Naive thymus-derived CD4-positive, alpha-beta T cell (primary cell): ENCODE measurements around the gene GABRR3. TPM values are rescaled to one million over a fixed set of nuclear protein-coding genes. Genes with fewer than 3 reads are reported as not detected.

Experiments
- ATAC-seq: fragments of 150-1000 bp; cut with Tn5 transposase; 2 replicates; pipeline ENCODE4 v1.10.0; 2021; ENCODE audit warnings: mild to moderate bottlenecking, moderate library complexity
- CTCF ChIA-PET: fragments of 350-600 bp; sonication (Branson Sonifier 250); formaldehyde crosslinking; loops from one replicate; lab custom pipeline; 2021; ENCODE audit warnings: antibody characterized with exemption; lab: Charles Lee
- POLR2A ChIA-PET: fragments of 350-600 bp; sonication (Branson Sonifier 250); formaldehyde crosslinking; loops from one replicate; lab custom pipeline; 2021; ENCODE audit warnings: antibody characterized with exemption, inconsistent platforms; lab: Charles Lee
- DNase-seq, 9 donors: peaks; one replicate each; pipeline versions ENCODE4 v3.0.0 to v3.0.0-alpha.2; 2020 to 2022; ENCODE audit warnings: mixed read lengths in 1 of 9
- H3K27ac ChIP-seq: one replicate; pipeline ENCODE4 v1.7.0; 2013; ENCODE audit warnings: mild to moderate bottlenecking, low read depth, low read length, moderate library complexity
- H3K27me3 ChIP-seq, 2 donors: one replicate each; pipeline ENCODE4 v1.7.0; 2013; ENCODE audit warnings: low read length in 2 of 2, mild to moderate bottlenecking in 2 of 2, moderate library complexity in 2 of 2; ENCODE audit not compliant: control insufficient read depth in 2 of 2, insufficient read depth in 2 of 2
- H3K36me3 ChIP-seq, 3 experiments: 1 replicate in 2 of 3; 2 replicates in 1 of 3; pipeline ENCODE4 v1.7.0; 2013; ENCODE audit warnings: low read length in 3 of 3, mild to moderate bottlenecking in 3 of 3, moderate library complexity in 1 of 3; ENCODE audit not compliant: insufficient read depth in 3 of 3, control insufficient read depth in 2 of 3
- H3K4me1 ChIP-seq, 2 donors: one replicate each; pipeline ENCODE4 v1.7.0; 2013; ENCODE audit warnings: low read length in 2 of 2, mild to moderate bottlenecking in 2 of 2, moderate library complexity in 1 of 2; ENCODE audit not compliant: control insufficient read depth in 2 of 2, insufficient read depth in 2 of 2
- H3K4me3 ChIP-seq: 2 replicates; pipeline ENCODE4 v1.7.0; 2013; ENCODE audit warnings: mild to moderate bottlenecking, low read length
- H3K9me3 ChIP-seq, 3 experiments: 1 replicate in 2 of 3; 2 replicates in 1 of 3; pipeline ENCODE4 v1.7.0; 2013; ENCODE audit warnings: low read length in 3 of 3; ENCODE audit not compliant: control insufficient read depth in 2 of 3
- H3K27ac Mint-ChIP-seq, 9 donors: one replicate each; pipeline ENCODE4 v1.8.0; 2020 to 2022; ENCODE audit warnings: mixed read lengths in 9 of 9, mild to moderate bottlenecking in 8 of 9, moderate library complexity in 5 of 9, inconsistent platforms in 2 of 9
- H3K27me3 Mint-ChIP-seq, 5 donors: one replicate each; pipeline ENCODE4 v1.8.0; 2021 to 2022; ENCODE audit warnings: mixed read lengths in 5 of 5, mild to moderate bottlenecking in 1 of 5
- H3K36me3 Mint-ChIP-seq, 5 donors: one replicate each; pipeline ENCODE4 v1.8.0; 2020 to 2022; ENCODE audit warnings: mixed read lengths in 5 of 5, mild to moderate bottlenecking in 3 of 5, inconsistent platforms in 1 of 5
- H3K4me1 Mint-ChIP-seq, 7 donors: one replicate each; pipeline ENCODE4 v1.8.0; 2020 to 2022; ENCODE audit warnings: mixed read lengths in 7 of 7, mild to moderate bottlenecking in 3 of 7, inconsistent platforms in 1 of 7
- H3K4me3 Mint-ChIP-seq, 10 donors: one replicate each; pipeline ENCODE4 v1.8.0; 2020 to 2022; ENCODE audit warnings: mild to moderate bottlenecking in 10 of 10, mixed read lengths in 10 of 10, moderate library complexity in 6 of 10, inconsistent platforms in 2 of 10
- H3K9me3 Mint-ChIP-seq, 11 donors: one replicate each; pipeline ENCODE4 v1.8.0; 2020 to 2022; ENCODE audit warnings: mixed read lengths in 11 of 11, mild to moderate bottlenecking in 4 of 11, inconsistent platforms in 1 of 11, moderate library complexity in 1 of 11
- intact Hi-C, 2 donors: fragments of 100-400 bp; cut with micrococcal nuclease; formaldehyde crosslinking; loops; one replicate each; pipeline ENCODE4 v1.15.1; 2023
- polyA plus RNA-seq, 2 donors: library from polyadenylated mRNA; unstranded; fragments of 300-500 nt; fragmentation: Illumina TruSeq; gene quantifications; one replicate each; pipeline ENCODE4 v1.2.3, GENCODE V29; 2021
- total RNA-seq, 6 experiments: library from RNA in 5 of 6; stranded (reverse) in 5 of 6; gene quantifications; 1 replicate in 5 of 6; 2 replicates in 1 of 6; pipeline ENCODE4 v1.2.3 and lab custom pipeline; 2021 to 2026

GABRR3 gene
- total and polyA plus RNA-seq, 7 experiments from 2014 or later, result not detected

GRCh38 chr3:98034486-98034885 is 629 bp downstream of the GABRR3 start:
- no peaks in the 10 kb centered on the region for H3K9me3 Mint-ChIP-seq
- intact Hi-C loops, result no loop called here
- no peak overlapping the region for H3K27ac Mint-ChIP-seq
- DNase-seq (no peak), ATAC-seq (no peak)
- ChIA-PET CTCF (interaction anchor here (0.6 to 0.7 kb wide), 2 partner anchors 11 to 91 kb away, joined by 3 read pairs; no protein-coding TSS in a partner anchor), POLR2A (no interaction called here)
- Histone ChIP-seq H3K27me3 (peaks cover 0 to 3% of the 10 kb centered on the region in 2 donors), H3K4me1 (peaks cover 0 to 3% of the 10 kb centered on the region in 2 donors), H3K4me3 (no peak overlapping the region), H3K36me3 (no peaks in the 10 kb centered on the region), H3K27ac (no peak overlapping the region), H3K9me3 (no peaks in the 10 kb centered on the region)
- peaks cover 0 to 2% (median 0%) of the 10 kb centered on the region in 5 donors for H3K36me3 Mint-ChIP-seq
- peaks cover 0 to 23% (median 4%) of the 10 kb centered on the region in 7 donors for H3K4me1 Mint-ChIP-seq
- peaks cover 0 to 12% (median 4%) of the 10 kb centered on the region in 5 donors for H3K27me3 Mint-ChIP-seq
- no peak overlapping the region for H3K4me3 Mint-ChIP-seq

DNA sequence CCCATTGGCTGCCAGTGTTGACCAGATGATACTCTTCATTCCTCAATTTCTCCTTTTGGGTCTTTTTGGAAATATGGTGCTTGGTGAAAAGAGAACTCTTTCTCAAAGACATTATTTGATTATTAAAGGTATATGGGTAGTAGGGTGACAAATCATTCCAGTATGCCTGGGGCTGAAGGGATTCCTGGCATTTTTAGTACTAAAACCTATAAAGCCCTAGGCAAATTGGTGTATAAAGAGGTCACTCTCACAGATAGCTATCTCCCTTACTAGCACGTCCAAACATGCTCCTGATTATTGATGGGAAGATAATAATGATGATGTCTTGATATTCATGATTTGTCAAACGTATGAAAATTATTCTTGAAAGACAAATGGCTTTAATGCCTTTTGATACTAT is 1.1 kb downstream of the GABRR3 start:
- Mint-ChIP-seq H3K4me3 (no peak overlapping the region), H3K27me3 (peaks cover 0 to 12% (median 4%) of the 10 kb centered on the region in 5 donors), H3K36me3 (peaks cover 0 to 6% (median 0%) of the 10 kb centered on the region in 5 donors), H3K27ac (no peak overlapping the region), H3K4me1 (peaks cover 4 to 23% (median 8%) of the 10 kb centered on the region in 7 donors), H3K9me3 (peaks cover 0 to 1% (median 0%) of the 10 kb centered on the region in 11 donors)
- intact Hi-C loops, result no loop called here
- DNase-seq, result no peak
- H3K9me3 ChIP-seq, result no peaks in the 10 kb centered on the region
- H3K4me1 ChIP-seq, result peaks cover 0 to 7% of the 10 kb centered on the region in 2 donors
- peaks cover 0 to 3% of the 10 kb centered on the region in 2 donors for H3K27me3 ChIP-seq
- no peaks in the 10 kb centered on the region for H3K36me3 ChIP-seq
- H3K4me3 ChIP-seq, result no peak overlapping the region
- H3K27ac ChIP-seq, result no peak overlapping the region
- ATAC-seq, result no peak
- ChIA-PET POLR2A (no interaction called here), CTCF (interaction anchor here (0.6 to 0.7 kb wide), 3 partner anchors 11 to 91 kb away, joined by 3 read pairs; no protein-coding TSS in a partner anchor)

GRCh38 chr3:98032904-98033303 is 2.2 kb downstream of the GABRR3 start:
- CTCF ChIA-PET, result no interaction called here
- Histone ChIP-seq H3K36me3 (no peaks in the 10 kb centered on the region), H3K27me3 (peaks cover 0 to 3% of the 10 kb centered on the region in 2 donors), H3K4me3 (no peak overlapping the region), H3K9me3 (no peaks in the 10 kb centered on the region), H3K27ac (no peak overlapping the region), H3K4me1 (peaks cover 0 to 15% of the 10 kb centered on the region in 2 donors)
- H3K27me3 Mint-ChIP-seq, result peaks cover 0 to 12% (median 4%) of the 10 kb centered on the region in 5 donors
- intact Hi-C loops, result no loop called here
- H3K4me1 Mint-ChIP-seq, result peaks cover 12 to 22% (median 17%) of the 10 kb centered on the region in 7 donors
- H3K4me3 Mint-ChIP-seq, result no peak overlapping the region
- H3K9me3 Mint-ChIP-seq, result peaks cover 0 to 1% (median 0%) of the 10 kb centered on the region in 11 donors
- POLR2A ChIA-PET, result no interaction called here
- ATAC-seq (no peak), DNase-seq (no peak)
- peak overlapping the region in 2 of 9 donors; percentile 37 to 44 for H3K27ac Mint-ChIP-seq
- H3K36me3 Mint-ChIP-seq, result peaks cover 0 to 8% (median 0%) of the 10 kb centered on the region in 5 donors

DNA sequence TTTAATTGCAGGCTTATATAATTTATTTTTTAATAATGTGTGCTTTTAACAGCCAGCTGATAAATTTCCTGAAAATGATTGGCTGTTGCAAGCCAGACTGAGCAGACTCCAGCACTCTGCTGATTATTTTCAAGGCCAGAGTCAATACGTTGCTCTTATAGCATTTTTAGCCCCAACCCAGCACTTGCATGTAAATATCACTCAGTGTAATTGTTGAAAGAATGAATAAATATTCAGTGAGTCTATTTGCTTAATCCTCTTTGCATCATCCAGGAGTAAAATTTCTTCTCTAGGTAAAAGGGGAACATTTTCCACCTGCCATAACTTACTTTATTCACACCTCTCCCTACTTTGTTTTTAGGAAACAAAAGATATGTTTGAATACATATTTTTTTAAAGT is 2.9 kb downstream of the GABRR3 start:
- H3K4me1 ChIP-seq, result peaks cover 0 to 15% of the 10 kb centered on the region in 2 donors
- Mint-ChIP-seq H3K36me3 (peaks cover 0 to 8% (median 0%) of the 10 kb centered on the region in 5 donors), H3K9me3 (peaks cover 0 to 1% (median 0%) of the 10 kb centered on the region in 11 donors), H3K27me3 (peaks cover 0 to 10% (median 4%) of the 10 kb centered on the region in 5 donors), H3K27ac (peak overlapping the region in 2 of 9 donors; percentile 37 to 44), H3K4me3 (no peak overlapping the region), H3K4me1 (peaks cover 12 to 19% (median 16%) of the 10 kb centered on the region in 7 donors)
- H3K27me3 ChIP-seq, result peaks cover 0 to 3% of the 10 kb centered on the region in 2 donors
- H3K4me3 ChIP-seq, result no peak overlapping the region
- ChIA-PET POLR2A (no interaction called here), CTCF (no interaction called here)
- ATAC-seq (no peak), DNase-seq (no peak)
- no peaks in the 10 kb centered on the region for H3K36me3 ChIP-seq
- H3K9me3 ChIP-seq, result no peaks in the 10 kb centered on the region
- intact Hi-C loops, result no loop called here
- no peak overlapping the region for H3K27ac ChIP-seq

GRCh38 chr3:98029083-98029482 is 6.0 kb downstream of the GABRR3 start:
- CTCF ChIA-PET, result no interaction called here
- Histone ChIP-seq H3K36me3 (no peaks in the 10 kb centered on the region), H3K27me3 (no peaks in the 10 kb centered on the region), H3K4me3 (peak overlapping the region; percentile 17), H3K9me3 (no peaks in the 10 kb centered on the region), H3K27ac (peak overlapping the region; percentile 68), H3K4me1 (peaks cover 0 to 15% of the 10 kb centered on the region in 2 donors)
- Mint-ChIP-seq H3K36me3 (peaks cover 0 to 8% (median 0%) of the 10 kb centered on the region in 5 donors), H3K4me3 (peak overlapping the region; percentile 49 to 89 (median 77)), H3K27ac (peak overlapping the region; percentile 74 to 98 (median 95)), H3K27me3 (peaks cover 0 to 5% (median 0%) of the 10 kb centered on the region in 5 donors), H3K9me3 (peaks cover 0 to 2% (median 0%) of the 10 kb centered on the region in 11 donors), H3K4me1 (peaks cover 12 to 28% (median 22%) of the 10 kb centered on the region in 7 donors)
- ATAC-seq (peak; percentile 54), DNase-seq (peak in 5 of 9 donors; percentile 23 to 28 (median 25))
- intact Hi-C loops, result loop anchor here in 1 of 2 donors (1.0 kb wide), 1 partner anchor 10 kb away; no protein-coding TSS in a partner anchor
- POLR2A ChIA-PET, result interaction anchor here (0.6 kb wide), 1 partner anchor 19 kb away, joined by 3 read pairs; no protein-coding TSS in a partner anchor

- POLR2A ChIA-PET, result no interaction called here
- peaks cover 14 to 40% (median 28%) of the 10 kb centered on the region in 7 donors for H3K4me1 Mint-ChIP-seq
- Histone ChIP-seq H3K36me3 (no peaks in the 10 kb centered on the region), H3K4me3 (no peak overlapping the region), H3K9me3 (no peaks in the 10 kb centered on the region), H3K27ac (no peak overlapping the region), H3K27me3 (no peaks in the 10 kb centered on the region), H3K4me1 (peaks cover 0 to 15% of the 10 kb centered on the region in 2 donors)
- CTCF ChIA-PET, result interaction anchor here (1.0 to 1.8 kb wide), 6 partner anchors 11 to 263 kb away, joined by 3 to 6 read pairs (median 4); partner anchors contain the start of gene ARL6
- DNase-seq (no peak), ATAC-seq (no peak)
- peak overlapping the region in 3 of 9 donors; percentile 1 to 22 (median 7) for H3K27ac Mint-ChIP-seq
- intact Hi-C loops, result no loop called here
- H3K27me3 Mint-ChIP-seq, result peaks cover 0 to 5% (median 0%) of the 10 kb centered on the region in 5 donors
- H3K36me3 Mint-ChIP-seq, result peaks cover 0 to 8% (median 0%) of the 10 kb centered on the region in 5 donors
- H3K9me3 Mint-ChIP-seq, result peaks cover 0 to 2% (median 0%) of the 10 kb centered on the region in 11 donors
- no peak overlapping the region for H3K4me3 Mint-ChIP-seq
Measured at GRCh38 chr3:98027085-98027446, 8.0 kb downstream of the GABRR3 start.
